Stimulated activated CD4-positive, alpha-beta T cell treated with anti-CD3 and anti-CD28 coated beads, Interleukin-12 subunit alpha, Interleukin-12 subunit beta, amount 100 ng/mL, for 4 hours (primary cell): ENCODE results near the gene PGLYRP3.

Experiments
- DNase-seq: peaks from one replicate; pipeline ENCODE4 v3.0.0-alpha.2; 2020

The PGLYRP3 gene

GRCh38 chr1:153259387-153259786 is 53.4 kb downstream of the PGLYRP3 start, which contains the start of gene LORICRIN:
Gene LORICRIN, plus strand, starts transcription at chr1:153259687. Its CDS starts 1,263 bp downstream, at chr1:153260950.
- DNase-seq: no peak

DNA sequence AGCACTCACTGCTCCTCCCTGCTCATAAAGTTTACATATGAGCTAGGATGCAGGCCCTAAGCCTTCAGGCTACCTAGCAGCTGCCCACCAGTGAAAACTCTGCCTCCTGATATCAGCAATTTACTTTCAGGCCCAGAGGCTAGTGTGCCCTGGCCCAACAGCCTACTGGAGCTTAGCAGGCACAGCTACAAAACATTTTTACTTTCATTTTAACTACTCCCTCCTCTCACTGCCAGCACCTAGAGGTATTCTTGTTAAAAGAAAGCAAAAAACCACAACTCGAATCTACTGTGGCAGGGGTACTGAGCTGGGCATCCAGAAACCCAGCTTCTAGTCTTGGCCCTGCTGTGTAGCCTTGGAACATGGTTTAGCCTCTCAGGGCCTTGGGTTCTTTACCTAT is 59.1 kb downstream of the PGLYRP3 start:
- DNase-seq: no peak

- no peak for DNase-seq
Observed at GRCh38 chr1:153253076-153253475, 59.7 kb downstream of the PGLYRP3 start.

GRCh38 chr1:153251988-153252387 is 60.8 kb downstream of the PGLYRP3 start:
- DNase-seq: no peak

DNA sequence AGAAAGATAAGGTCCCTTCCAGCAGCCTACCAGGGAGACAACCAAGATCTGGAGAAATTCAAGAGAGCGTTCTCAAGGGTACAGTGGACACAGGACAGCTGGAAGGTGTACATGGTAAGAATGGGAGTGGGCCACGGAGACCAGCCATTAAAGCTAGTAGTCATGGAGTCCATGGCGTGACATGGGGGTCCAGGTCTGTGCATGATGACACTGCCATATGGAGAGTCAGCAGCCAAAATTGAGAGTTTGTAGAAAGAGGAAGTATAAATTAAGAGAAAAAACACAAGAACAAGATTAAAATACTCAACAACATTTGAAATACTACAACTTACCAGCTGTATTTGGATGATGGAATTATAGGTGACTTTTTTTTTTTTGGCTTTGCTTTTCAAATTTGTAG is 61.2 kb downstream of the PGLYRP3 start:
- DNase-seq: no peak

DNA sequence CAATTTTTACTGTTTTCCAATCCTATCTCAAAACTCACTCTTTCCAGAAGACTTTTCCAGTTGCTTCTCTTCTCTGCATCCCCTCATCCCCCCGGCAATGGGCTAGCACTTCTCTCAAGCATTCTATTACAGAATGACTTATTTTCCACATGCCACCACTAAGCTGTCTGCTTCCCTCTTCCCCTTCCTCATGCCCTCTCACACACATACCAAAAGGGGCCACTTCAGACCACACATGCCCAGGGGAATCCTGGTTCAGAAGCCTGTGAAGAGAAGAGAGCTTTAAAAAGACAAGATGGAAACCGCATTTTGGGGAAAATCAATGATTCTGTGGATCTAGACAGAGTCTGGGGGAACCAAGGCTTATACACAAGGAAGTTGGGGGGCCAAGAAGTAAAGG is 61.7 kb downstream of the PGLYRP3 start:
- DNase-seq: no peak

GRCh38 chr1:153250166-153250565 is 62.6 kb downstream of the PGLYRP3 start:
- no peak for DNase-seq

DNA sequence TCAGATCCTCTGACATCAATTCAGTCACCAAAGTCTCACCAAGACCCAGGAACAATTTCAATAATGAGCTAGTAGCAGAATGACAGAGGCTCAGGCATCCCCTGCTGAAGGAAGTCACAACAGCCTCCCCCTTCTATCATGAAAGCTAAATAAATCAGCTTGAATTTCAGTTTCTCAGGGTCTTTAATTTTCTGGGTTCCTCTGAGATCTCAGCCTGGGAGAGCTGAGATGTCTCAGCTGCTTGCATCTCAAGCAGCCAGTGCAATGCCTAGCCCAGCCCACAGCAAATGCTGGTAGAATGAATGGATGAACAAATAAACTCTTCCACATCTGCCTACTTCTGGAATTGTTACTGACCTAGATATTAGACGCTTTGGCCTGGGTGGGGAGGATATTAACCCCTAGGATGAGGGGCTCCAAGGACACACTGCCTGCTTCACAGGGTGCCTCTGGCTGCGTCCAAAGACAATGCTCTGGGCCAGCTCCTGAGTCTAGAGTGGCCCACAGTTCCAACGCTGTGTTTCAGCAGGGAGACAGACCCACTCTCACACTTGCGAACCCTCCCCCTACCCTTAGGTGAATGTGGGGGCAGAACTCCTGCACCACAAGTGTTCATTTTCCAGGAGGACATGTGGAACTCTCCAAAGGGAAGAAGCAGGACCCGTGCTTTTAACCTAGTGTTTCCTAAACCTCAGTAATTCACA is 64.4 kb downstream of the PGLYRP3 start:
- no peak for DNase-seq
